Neuronal stem cell (in vitro differentiated cells): ENCODE measurements around the gene DALRD3.

Experiments
- DNase-seq: peaks from one replicate; pipeline ENCODE4 v3.0.0-alpha.2; 2013; ENCODE audit warnings: low spot score
- H2AFZ ChIP-seq: one replicate; pipeline ENCODE4 v1.6.1; 2013; ENCODE audit warnings: mild to moderate bottlenecking, low read length, inconsistent platforms
- H2AK5ac ChIP-seq: 2 replicates; pipeline ENCODE4 v1.6.1; 2013; ENCODE audit warnings: low read depth, mild to moderate bottlenecking, inconsistent platforms, low read length, moderate library complexity, mixed read lengths
- H2BK120ac ChIP-seq: 2 replicates; pipeline ENCODE4 v1.6.1; 2013; ENCODE audit warnings: low read depth, mild to moderate bottlenecking, inconsistent platforms, low read length, moderate library complexity, mixed read lengths
- H2BK12ac ChIP-seq: one replicate; pipeline ENCODE4 v1.6.1; 2013; ENCODE audit warnings: low read length, inconsistent platforms
- H2BK15ac ChIP-seq: 2 replicates; pipeline ENCODE4 v1.6.1; 2013; ENCODE audit warnings: mild to moderate bottlenecking, low read length, inconsistent platforms, mixed read lengths
- H2BK5ac ChIP-seq: one replicate; pipeline ENCODE4 v1.6.1; 2013; ENCODE audit warnings: inconsistent platforms, mild to moderate bottlenecking, low read length, moderate library complexity
- H3K14ac ChIP-seq: one replicate; pipeline ENCODE4 v1.6.1; 2013; ENCODE audit warnings: low read length, inconsistent platforms
- H3K18ac ChIP-seq: 2 replicates; pipeline ENCODE4 v1.6.1; 2013; ENCODE audit warnings: low read length, inconsistent platforms
- H3K23ac ChIP-seq: 2 replicates; pipeline ENCODE4 v1.6.1; 2013; ENCODE audit warnings: low read depth, mild to moderate bottlenecking, mixed read lengths, low read length, inconsistent platforms; ENCODE audit not compliant: poor library complexity
- H3K27ac ChIP-seq: replicated peaks from 3 replicates; pipeline ENCODE4 v1.5.1; 2013; ENCODE audit warnings: low read length, inconsistent platforms
- H3K27me3 ChIP-seq, 3 experiments: 2 replicates each; pipeline ENCODE4 v1.6.1; 2013; ENCODE audit warnings: low read length in 3 of 3, mild to moderate bottlenecking in 2 of 3, inconsistent platforms in 1 of 3, low read depth in 1 of 3, mixed read lengths in 1 of 3, moderate library complexity in 1 of 3; ENCODE audit not compliant: control insufficient read depth in 3 of 3, insufficient read depth in 3 of 3
- H3K36me3 ChIP-seq, 2 donors: replicated peaks in 1 of 2; 2 replicates each; pipeline ENCODE4 v1.6.1; 2013; ENCODE audit warnings: low read length in 2 of 2; ENCODE audit not compliant: control insufficient read depth in 2 of 2, insufficient read depth in 2 of 2
- H3K4ac ChIP-seq: 2 replicates; pipeline ENCODE4 v1.6.1; 2013; ENCODE audit warnings: inconsistent platforms, mild to moderate bottlenecking, low read length, moderate library complexity
- H3K4me1 ChIP-seq, 2 donors: 1 replicate in 1 of 2; 2 replicates in 1 of 2; pipeline ENCODE4 v1.6.1; 2013; ENCODE audit warnings: low read length in 2 of 2, low read depth in 1 of 2; ENCODE audit not compliant: control insufficient read depth in 2 of 2, insufficient read depth in 1 of 2
- H3K4me2 ChIP-seq: one replicate; pipeline ENCODE4 v1.6.1; 2013; ENCODE audit warnings: mild to moderate bottlenecking, low read length, inconsistent platforms; ENCODE audit not compliant: insufficient read depth, poor library complexity, severe bottlenecking
- H3K4me3 ChIP-seq, 2 donors: 2 replicates each; pipeline ENCODE4 v1.5.1; 2013; ENCODE audit warnings: low read length in 2 of 2, mild to moderate bottlenecking in 2 of 2, inconsistent platforms in 1 of 2, moderate library complexity in 1 of 2
- H3K79me1 ChIP-seq: one replicate; pipeline ENCODE4 v1.6.1; 2013; ENCODE audit warnings: low read depth, mild to moderate bottlenecking, inconsistent platforms, low read length, moderate library complexity
- H3K9ac ChIP-seq: one replicate; pipeline ENCODE4 v1.6.1; 2013; ENCODE audit warnings: mild to moderate bottlenecking, low read depth, low read length, inconsistent platforms; ENCODE audit not compliant: poor library complexity
- H3K9me3 ChIP-seq, 2 donors: replicated peaks in 1 of 2; 2 replicates each; pipeline versions ENCODE3 to v1.6.1; 2013; ENCODE audit warnings: low read length in 2 of 2, mild to moderate bottlenecking in 2 of 2, inconsistent platforms in 1 of 2, low read depth in 1 of 2, mixed read lengths in 1 of 2, moderate library complexity in 1 of 2; ENCODE audit not compliant: control insufficient read depth in 2 of 2, insufficient read depth in 1 of 2
- H4K8ac ChIP-seq: one replicate; pipeline ENCODE4 v1.6.1; 2013; ENCODE audit warnings: low read depth, mild to moderate bottlenecking, inconsistent platforms, low read length, moderate library complexity
- H4K91ac ChIP-seq: one replicate; pipeline ENCODE4 v1.6.1; 2013; ENCODE audit warnings: low read length, low read depth, mild to moderate bottlenecking, inconsistent platforms; ENCODE audit not compliant: poor library complexity
- WGBS, 2 donors: extraction: QIAGEN DNeasy Blood & Tissue Kit; methylation state at CpG; one replicate each; pipeline ENCODE4 v1.1.7; 2013; ENCODE audit warnings: missing lambda C conversion rate in 2 of 2, mixed read lengths in 1 of 2; ENCODE audit not compliant: insufficient read length in 2 of 2, insufficient replicate concordance in 1 of 2; ENCODE audit errors: extremely low coverage in 2 of 2; 5-methylcytosine and 5-hydroxymethylcytosine counted together

Gene DALRD3

DNA sequence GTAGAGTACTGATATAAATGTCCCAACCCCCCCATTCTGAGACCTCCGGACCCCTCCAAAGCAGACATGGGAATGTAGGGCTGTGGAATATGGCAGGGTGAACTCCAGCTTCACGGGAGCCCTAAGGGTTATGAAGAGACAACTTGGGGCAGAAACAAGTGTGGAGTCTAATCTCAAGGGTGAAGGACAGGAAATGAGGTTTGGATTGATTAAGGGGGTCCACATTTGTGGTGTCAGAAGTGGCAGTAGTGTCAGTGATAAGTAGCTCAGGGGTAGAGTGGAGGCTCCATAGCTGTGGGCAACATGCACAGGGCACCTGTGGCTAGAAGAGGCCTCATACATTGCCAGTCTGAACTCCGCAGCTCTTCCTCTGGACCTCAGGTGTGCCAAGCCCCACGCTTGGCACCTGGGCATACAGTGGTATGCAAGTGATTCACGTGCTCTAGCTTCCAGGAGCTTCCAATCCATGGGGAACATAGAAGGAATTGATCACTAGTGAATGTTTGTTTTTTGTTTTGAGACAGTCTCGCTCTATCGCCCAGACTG, 32.5 kb downstream of the DALRD3 start:
- H2BK5ac ChIP-seq = no peak overlapping the region
- H3K4me1 ChIP-seq = peaks cover 5 to 12% of the 10 kb centered on the region in 2 donors
- H3K4me2 ChIP-seq = no peak overlapping the region
- H3K27ac ChIP-seq = no peak overlapping the region
- H3K18ac ChIP-seq = no peak overlapping the region
- no peak for DNase-seq
- H3K4ac ChIP-seq = no peak overlapping the region
- H4K91ac ChIP-seq = no peak overlapping the region
- H3K9me3 ChIP-seq = no peaks in the 10 kb centered on the region
- H2AK5ac ChIP-seq = no peak overlapping the region
- no peak overlapping the region for H3K14ac ChIP-seq
- H3K27me3 ChIP-seq = no peaks in the 10 kb centered on the region
- no peak overlapping the region for H2BK120ac ChIP-seq
- H2BK15ac ChIP-seq = no peak overlapping the region
- H3K79me1 ChIP-seq = peaks cover 12% of the 10 kb centered on the region
- no peak overlapping the region for H3K9ac ChIP-seq
- no peak overlapping the region for H3K23ac ChIP-seq
- no peak overlapping the region for H3K4me3 ChIP-seq
- no CpG with 5 or more reads among the region's 7 CpGs for WGBS, 2 donors
- H3K36me3 ChIP-seq = peaks cover 30 to 58% of the 10 kb centered on the region in 2 donors
- H4K8ac ChIP-seq = no peak overlapping the region
- no peak overlapping the region for H2AFZ ChIP-seq
- H2BK12ac ChIP-seq = no peak overlapping the region

GRCh38 chr3:48984663-48985062, 33.7 kb downstream of the DALRD3 start:
- H4K8ac ChIP-seq = no peak overlapping the region
- H2BK5ac ChIP-seq = no peak overlapping the region
- H3K4ac ChIP-seq = no peak overlapping the region
- H3K4me1 ChIP-seq = peaks cover 5 to 6% of the 10 kb centered on the region in 2 donors
- H3K9me3 ChIP-seq = no peaks in the 10 kb centered on the region
- no peak overlapping the region for H2AK5ac ChIP-seq
- DNase-seq = no peak
- no peak overlapping the region for H3K18ac ChIP-seq
- H2BK15ac ChIP-seq = no peak overlapping the region
- H4K91ac ChIP-seq = no peak overlapping the region
- H3K4me2 ChIP-seq = no peak overlapping the region
- no peaks in the 10 kb centered on the region for H3K27me3 ChIP-seq
- no peak overlapping the region for H3K4me3 ChIP-seq
- no peak overlapping the region for H3K27ac ChIP-seq
- H3K36me3 ChIP-seq = peaks cover 36 to 69% of the 10 kb centered on the region in 2 donors
- no peak overlapping the region for H3K23ac ChIP-seq
- no peak overlapping the region for H2BK120ac ChIP-seq
- H3K79me1 ChIP-seq = peaks cover 7% of the 10 kb centered on the region
- H3K9ac ChIP-seq = no peak overlapping the region
- no peak overlapping the region for H3K14ac ChIP-seq
- no peak overlapping the region for H2BK12ac ChIP-seq
- H2AFZ ChIP-seq = no peak overlapping the region

GRCh38 chr3:48983096-48983495, 35.3 kb downstream of the DALRD3 start:
- no peak overlapping the region for H3K27ac ChIP-seq
- H3K36me3 ChIP-seq = peaks cover 44 to 80% of the 10 kb centered on the region in 2 donors

GRCh38 chr3:48982686-48983085, 35.7 kb downstream of the DALRD3 start:
- Histone ChIP-seq H3K4me1 (no peaks in the 10 kb centered on the region), H3K36me3 (peaks cover 44 to 84% of the 10 kb centered on the region in 2 donors), H4K8ac (no peak overlapping the region), H3K23ac (no peak overlapping the region), H3K79me1 (peaks cover 5% of the 10 kb centered on the region), H3K9ac (no peak overlapping the region), H3K14ac (no peak overlapping the region), H3K27ac (no peak overlapping the region), H4K91ac (no peak overlapping the region), H3K4me3 (no peak overlapping the region), H2AFZ (no peak overlapping the region), H2BK12ac (no peak overlapping the region), H3K27me3 (no peaks in the 10 kb centered on the region), H2BK120ac (no peak overlapping the region), H3K18ac (no peak overlapping the region), H2AK5ac (no peak overlapping the region), H2BK15ac (no peak overlapping the region), H3K9me3 (no peaks in the 10 kb centered on the region), H3K4ac (no peak overlapping the region), H3K4me2 (no peak overlapping the region), H2BK5ac (no peak overlapping the region)
- no CpG with 5 or more reads among the region's 5 CpGs for WGBS, 2 donors
- DNase-seq = no peak

More at GRCh38 chr3:48983096-48983495, 35.3 kb downstream of the DALRD3 start:
- H3K27me3 ChIP-seq = no peaks in the 10 kb centered on the region
- no peak overlapping the region for H3K4ac ChIP-seq
- H2BK12ac ChIP-seq = no peak overlapping the region
- H2BK15ac ChIP-seq = no peak overlapping the region
- H3K4me1 ChIP-seq = no peaks in the 10 kb centered on the region
- peaks cover 5% of the 10 kb centered on the region for H3K79me1 ChIP-seq
- no peak overlapping the region for H2BK120ac ChIP-seq
- no peak overlapping the region for H3K4me2 ChIP-seq
- H2AFZ ChIP-seq = no peak overlapping the region
- H4K91ac ChIP-seq = no peak overlapping the region
- no peaks in the 10 kb centered on the region for H3K9me3 ChIP-seq
- H2BK5ac ChIP-seq = no peak overlapping the region
- no peak overlapping the region for H3K4me3 ChIP-seq
- H2AK5ac ChIP-seq = no peak overlapping the region
- no peak for DNase-seq
- no peak overlapping the region for H3K23ac ChIP-seq
- no peak overlapping the region for H4K8ac ChIP-seq
- H3K18ac ChIP-seq = no peak overlapping the region
- WGBS, 2 donors = no CpG with 5 or more reads among the region's 4 CpGs
- no peak overlapping the region for H3K14ac ChIP-seq
- no peak overlapping the region for H3K9ac ChIP-seq
